Mesenteric fat pad (tissue), 1 donor: ENCODE measurements around the gene IL2RA. TPM values are rescaled to one million over a fixed set of nuclear protein-coding genes. Genes with fewer than 3 reads are reported as not detected.

Source experiments
- DNase-seq: peaks from one replicate; pipeline ENCODE4 v3.0.0-alpha.2; 2020; ENCODE audit warnings: low spot score
- total RNA-seq: library from RNA; stranded (reverse); fragmentation: NEBNext Ultra II Directional; extraction: Animal tissue kit (Norgen Biotek cat#: 25700); gene quantifications from one replicate; pipeline ENCODE4 v1.2.1, GENCODE V29; 2021
- donor health status: DM: yes; HTN: yes; CAD: no.

The IL2RA gene
- total RNA-seq, 1 donor from 2014 or later: 2.4 TPM

GRCh38 chr10:6059506-6059905 is 2.7 kb downstream of the IL2RA start:
- DNase-seq: no peak

- DNase-seq: no peak
Measured at GRCh38 chr10:6058682-6059475, 3.3 kb downstream of the IL2RA start.

- DNase-seq: no peak
Measured at GRCh38 chr10:6056411-6057135, 5.6 kb downstream of the IL2RA start.

GRCh38 chr10:6055929-6056328 is 6.2 kb downstream of the IL2RA start:
- DNase-seq: no peak

- no peak for DNase-seq
Measured at GRCh38 chr10:6054884-6055283, 7.3 kb downstream of the IL2RA start.

GRCh38 chr10:6053816-6054631 is 8.1 kb downstream of the IL2RA start:
- DNase-seq: no peak

- no peak for DNase-seq
Measured at GRCh38 chr10:6053303-6053702, 8.9 kb downstream of the IL2RA start.

- no peak for DNase-seq
Measured at GRCh38 chr10:6052247-6053221, 9.6 kb downstream of the IL2RA start.

- DNase-seq: no peak
Measured at GRCh38 chr10:6050801-6051445, 11.2 kb downstream of the IL2RA start.

- DNase-seq: no peak
Measured at GRCh38 chr10:6049031-6049400, 13.2 kb downstream of the IL2RA start.

GRCh38 chr10:6048281-6049030 is 13.7 kb downstream of the IL2RA start:
- DNase-seq: no peak

GRCh38 chr10:6047847-6048246 is 14.3 kb downstream of the IL2RA start:
- DNase-seq: no peak

- no peak for DNase-seq
Measured at GRCh38 chr10:6046773-6047611, 15.2 kb downstream of the IL2RA start.

GRCh38 chr10:6045878-6046772 is 16.0 kb downstream of the IL2RA start:
- DNase-seq: no peak

GRCh38 chr10:6045314-6045848 is 16.8 kb downstream of the IL2RA start:
- no peak for DNase-seq

- no peak for DNase-seq
Measured at GRCh38 chr10:6044751-6045313, 17.3 kb downstream of the IL2RA start.

GRCh38 chr10:6044060-6044459 is 18.1 kb downstream of the IL2RA start:
- no peak for DNase-seq
